Erythroblast (primary cell): Measurements from ENCODE around the gene RFC3.
"Not testable (repeated sequence)": the region's sequence is repeated elsewhere in the genome, so short reads cannot be mapped to it uniquely, and the experiment has no call there.

Experiments used
- GATA1 ChIP-seq: IDR thresholded peaks from 2 replicates; pipeline ENCODE4 v1.6.1; 2011; ENCODE audit warnings: low read depth, mild to moderate bottlenecking, control low read depth, low read length, moderate library complexity
- POLR2A ChIP-seq: IDR thresholded peaks from 2 replicates; pipeline ENCODE4 v1.6.1; 2011; ENCODE audit warnings: mild to moderate bottlenecking, low read length

DNA sequence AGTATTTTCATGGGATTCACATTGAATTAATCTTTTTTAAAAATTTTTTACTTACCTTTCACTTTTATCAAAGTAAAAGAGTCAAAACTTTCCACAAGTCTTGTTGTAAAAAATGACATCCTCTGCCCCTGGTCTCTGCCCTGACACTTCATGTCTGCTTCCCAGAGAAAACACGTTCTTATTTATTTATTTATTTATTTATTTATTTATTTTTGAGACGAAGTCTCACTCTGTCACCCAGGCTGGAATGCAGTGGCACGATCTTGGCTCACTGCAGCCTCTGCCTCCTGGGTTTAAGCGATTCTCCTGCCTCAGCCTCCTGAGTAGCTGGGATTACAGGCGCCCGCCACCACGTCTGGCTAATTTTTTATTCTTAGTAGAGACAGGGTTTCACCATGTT is 5.1 kb upstream of the RFC3 start:
- TF ChIP-seq POLR2A, GATA1: not testable (repeated sequence)
